Measurements from ENCODE around the gene TNK2.
A peak's percentile ranks its signal among the peaks of the same experiment; 100 is the strongest.
"Not testable (repeated sequence)": the region's sequence is repeated elsewhere in the genome, so short reads cannot be mapped to it uniquely, and the experiment has no call there.

The TNK2 gene

DNA sequence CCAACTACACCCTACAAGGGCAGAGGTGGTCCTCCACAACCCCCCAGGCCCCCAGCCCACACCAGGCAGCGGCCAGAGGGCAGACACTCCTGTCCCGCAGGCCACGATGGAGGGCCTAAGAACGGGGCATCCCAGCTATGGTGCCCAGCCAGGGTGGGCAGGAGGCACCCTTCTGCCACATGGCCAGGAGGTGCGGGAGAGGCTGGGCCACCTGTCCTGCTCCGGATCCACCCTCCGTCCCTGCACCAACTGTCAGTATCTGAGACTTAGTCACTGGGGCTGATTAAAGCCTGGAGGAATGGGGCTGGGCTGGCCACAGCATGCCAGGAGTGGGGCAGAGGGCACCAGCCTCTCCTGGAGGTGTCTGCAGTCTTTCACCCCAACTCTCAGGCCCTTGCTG, 37.9 kb downstream of the TNK2 start:
- DNase-seq (ENCODE audit: low read depth), result no peak

DNA sequence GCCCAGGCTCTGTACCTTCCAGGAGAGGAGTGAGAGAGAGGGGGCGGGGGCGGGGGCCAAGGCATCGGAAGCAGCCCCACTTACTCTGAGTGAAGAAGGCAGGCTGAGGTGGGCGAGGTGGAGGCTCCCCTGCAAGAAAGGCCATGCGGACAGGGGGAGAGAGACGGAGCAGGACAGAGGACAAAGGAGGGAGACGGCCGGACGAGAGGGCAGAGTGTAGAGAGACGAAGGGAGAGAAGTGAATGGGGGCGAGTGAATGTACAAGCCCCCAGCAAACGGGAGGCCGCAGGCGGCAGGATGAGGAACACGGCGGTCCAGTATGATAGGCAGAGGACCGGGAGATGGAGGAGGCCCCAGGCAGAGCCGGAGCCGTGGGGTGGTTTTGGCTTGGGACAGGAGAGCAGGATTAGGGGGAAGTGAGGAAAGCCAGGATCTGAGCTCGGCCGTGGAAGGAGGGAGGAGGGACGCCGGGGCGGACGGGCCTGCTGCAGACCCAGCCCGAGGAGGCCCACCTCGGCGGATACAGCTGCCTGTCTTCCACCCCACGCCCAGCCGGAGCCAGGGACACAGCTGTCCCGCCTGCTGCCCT, 38.8 kb downstream of the TNK2 start:
- no peak for DNase-seq (ENCODE audit: low read depth)

DNA sequence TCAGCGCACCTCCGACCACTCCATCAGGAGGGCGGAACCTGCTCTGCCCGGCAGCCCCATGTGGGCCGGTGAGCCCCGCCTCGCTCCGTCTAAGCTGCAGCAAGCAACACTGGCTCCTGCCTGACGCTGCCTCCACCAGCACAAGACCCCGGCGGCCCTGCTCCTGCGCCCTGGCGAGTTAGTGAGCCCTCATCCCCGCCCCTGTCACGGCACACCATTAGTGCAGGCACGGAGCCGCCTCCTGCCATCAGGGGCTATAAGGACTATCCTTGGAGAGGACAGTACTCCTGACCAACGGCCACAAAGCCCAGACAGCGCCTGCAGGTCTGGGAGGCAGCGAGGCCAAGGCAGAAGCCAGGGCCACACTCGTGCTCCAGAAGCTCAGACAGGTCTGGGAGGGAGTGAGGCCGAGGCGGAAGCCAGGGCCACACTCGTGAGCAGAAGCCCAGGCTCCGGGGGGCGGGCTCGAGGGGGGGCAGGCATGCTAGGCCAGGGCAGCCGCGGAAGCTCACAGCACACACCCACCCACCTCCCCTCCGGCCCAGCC, 39.4 kb downstream of the TNK2 start:
- DNase-seq (ENCODE audit: low read depth), result no peak

DNA sequence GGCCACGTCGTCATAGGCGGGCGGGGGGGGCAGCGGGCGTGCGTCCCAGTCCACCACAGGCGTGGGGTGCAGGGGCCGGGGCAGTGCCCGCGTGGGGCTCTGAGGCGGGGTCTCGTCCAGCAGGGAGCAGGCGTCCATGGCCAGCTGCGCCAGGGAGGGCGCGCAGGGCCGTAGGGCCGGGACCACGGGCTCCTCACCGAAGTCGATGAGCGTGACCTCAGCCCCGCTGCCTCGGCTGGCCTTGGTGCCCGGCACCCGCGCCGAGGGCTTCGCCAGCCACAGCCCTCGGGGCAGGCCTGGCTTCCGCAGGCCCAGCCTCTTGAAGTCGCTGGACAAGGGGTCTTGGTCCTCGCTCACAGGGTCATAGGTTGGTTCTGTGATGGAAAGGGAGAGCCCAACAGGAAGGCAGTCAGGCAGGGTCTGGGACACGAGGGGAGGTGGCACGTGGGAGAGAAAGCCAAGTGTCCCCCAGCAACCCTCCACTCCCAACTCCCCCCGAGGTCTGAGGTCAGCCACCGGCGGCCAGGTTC, 40.0 kb downstream of the TNK2 start:
- no peak for DNase-seq (ENCODE audit: low read depth)

DNA sequence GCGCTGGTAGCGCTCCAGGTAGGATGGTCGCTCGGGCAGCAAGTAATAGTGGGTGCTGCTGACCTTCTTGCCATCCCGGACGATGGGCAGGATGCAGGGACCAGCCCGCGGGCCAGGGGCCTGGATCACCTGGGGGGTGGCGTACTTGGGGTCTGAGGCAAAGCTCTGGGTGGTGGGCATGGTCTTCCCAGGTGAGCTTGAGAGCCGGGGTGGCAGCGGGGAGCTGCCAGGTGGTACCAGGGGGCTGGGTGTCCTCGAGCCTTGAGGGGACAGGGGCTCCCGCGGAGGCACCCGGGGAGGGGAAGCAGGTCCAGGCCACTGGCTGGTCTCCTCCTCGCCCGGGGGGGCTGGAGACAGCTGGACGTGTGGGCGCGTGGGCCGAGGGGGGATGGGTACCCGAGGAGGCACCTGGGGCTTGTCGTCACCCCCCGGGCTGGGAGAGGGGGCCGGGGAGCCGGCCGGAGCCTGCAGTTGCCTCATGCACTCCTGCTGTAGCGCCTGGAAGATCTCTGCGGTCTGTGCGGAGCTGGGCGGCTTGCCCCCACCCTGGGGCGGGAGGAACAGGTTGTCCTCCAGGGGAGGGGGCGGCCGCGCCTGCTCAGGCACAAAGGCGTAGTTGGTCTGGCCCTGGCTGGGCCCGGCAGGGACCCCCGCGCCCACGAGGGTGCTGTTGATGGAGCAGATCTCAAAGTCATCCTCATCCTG, 40.6 kb downstream of the TNK2 start:
- DNase-seq (ENCODE audit: low read depth), result no peak

DNA sequence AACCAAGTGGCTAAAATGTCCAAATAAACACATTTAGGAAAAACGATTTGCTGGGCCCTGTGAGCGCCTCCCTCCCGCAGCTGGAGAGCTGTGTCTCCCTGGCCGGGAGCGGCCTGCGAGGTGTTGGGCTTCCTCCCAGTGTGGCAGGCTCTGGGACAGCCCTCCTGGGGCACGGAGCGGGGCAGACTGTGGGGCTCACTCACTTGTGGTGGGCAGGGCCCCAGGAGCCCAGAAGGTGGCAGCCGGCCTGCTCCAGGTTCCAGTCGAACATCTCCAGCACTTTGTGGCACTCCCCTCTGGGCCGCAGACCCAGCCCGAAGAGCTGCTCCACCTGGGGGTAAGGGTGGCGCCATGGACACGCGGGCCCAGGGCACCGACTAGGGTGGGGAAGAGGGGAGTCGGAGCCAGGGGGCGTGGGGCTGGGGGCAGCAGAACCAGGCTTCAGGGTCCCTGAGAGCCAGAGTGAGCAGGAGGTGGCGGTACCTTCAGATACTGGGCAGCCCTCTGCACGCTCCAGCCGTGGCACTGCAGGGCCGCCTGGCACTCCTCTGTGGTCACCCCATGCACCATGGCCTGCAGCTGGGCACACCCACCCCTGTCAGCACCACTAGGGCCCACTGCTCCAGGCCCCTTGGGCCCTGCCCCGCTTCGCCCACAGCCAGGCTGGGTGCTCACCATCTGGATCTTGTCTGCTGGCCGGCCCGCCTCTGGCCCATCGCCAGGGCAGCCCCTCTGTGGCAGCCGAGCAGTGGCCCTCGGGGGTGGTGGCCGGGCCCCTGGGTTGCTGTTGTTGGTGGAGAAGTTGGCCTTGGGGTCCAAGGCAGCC, 41.5 kb downstream of the TNK2 start:
- no peak for DNase-seq (ENCODE audit: low read depth)

DNA sequence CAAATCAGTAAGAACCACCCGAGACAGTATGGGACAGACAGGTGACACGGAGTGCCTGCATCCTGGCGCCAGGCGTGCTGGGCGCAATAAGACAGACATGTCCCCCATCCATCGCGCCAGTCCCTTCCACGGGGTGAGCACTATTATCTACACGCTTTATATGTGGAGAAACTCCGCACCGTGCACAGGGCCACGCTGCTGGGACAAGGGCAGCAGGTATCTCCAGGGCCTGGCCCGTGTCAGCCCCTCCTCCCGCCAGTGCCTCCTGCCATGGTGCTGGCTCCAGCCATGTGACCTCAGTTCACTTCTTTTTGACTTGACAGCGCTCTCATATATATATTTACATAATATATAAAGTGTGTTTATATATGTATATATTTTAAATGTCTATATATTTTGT, 42.6 kb downstream of the TNK2 start:
- no peak for DNase-seq (ENCODE audit: low read depth)

DNA sequence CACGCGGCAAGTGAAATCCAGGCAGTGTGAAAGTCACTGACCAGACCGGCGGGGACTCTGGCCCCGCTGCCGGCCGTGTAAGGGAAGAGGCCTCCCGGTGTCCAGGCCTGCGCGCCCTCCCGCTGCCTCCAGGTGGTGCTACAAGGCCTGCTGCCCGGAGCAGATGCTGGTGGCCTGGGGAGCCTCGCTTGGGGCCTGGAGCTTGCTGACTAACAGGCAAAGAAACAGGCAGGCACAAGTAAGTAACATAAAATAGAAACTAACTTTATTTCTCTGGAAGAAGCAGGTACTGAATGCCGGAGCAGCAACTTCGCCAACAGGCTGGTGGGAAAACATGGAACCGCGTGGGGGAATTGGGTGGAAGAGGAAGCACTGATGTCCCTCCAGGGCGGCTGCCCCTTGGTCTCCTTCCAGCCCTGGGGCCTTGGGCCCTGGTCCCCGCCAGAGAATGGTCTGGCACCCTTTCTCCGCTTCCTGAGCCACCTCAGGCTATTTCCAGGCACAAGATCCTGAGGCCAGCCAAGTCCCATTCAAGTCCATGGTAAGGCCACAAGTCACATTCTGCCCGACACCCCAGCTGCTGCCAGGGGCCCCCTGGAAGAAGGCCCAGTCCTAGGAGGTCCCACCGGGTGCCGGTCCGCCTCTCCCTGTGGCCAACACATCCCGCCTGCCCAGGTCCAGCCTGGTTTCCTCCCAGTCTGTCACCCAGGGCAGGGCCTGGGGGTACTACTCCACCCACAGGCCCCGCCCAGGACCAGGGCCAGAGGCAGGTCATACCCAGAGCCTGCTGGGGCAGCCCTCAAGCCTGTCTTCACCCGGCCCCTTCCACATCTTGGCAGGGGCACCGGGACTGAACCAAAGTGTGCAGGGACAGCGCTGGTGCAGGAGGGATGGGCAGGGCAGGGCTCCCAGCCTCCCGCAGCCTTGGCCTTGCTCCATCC, 45.0 kb downstream of the TNK2 start:
- peak; percentile 85 for DNase-seq (ENCODE audit: low read depth)

DNA sequence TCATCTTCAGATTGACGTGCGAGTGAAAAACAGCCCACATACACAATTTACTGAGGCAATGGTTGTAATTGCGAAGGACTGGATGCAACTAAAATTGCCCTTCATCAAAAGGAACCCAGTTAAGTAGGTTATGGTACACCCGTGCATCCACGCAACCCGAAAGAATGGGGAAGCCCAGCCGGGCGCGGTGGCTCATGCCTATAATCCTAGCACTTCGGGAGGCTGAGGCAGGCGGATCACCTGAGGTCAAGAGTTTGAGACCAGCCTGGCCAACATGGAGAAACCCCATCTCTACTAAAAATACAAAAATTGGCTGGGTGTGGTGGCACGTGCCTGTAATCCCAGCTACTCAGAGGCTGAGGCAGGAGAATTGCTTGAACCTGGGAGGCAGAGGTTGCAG, 46.0 kb downstream of the TNK2 start:
- DNase-seq (ENCODE audit: low read depth), result not testable (repeated sequence)

DNA sequence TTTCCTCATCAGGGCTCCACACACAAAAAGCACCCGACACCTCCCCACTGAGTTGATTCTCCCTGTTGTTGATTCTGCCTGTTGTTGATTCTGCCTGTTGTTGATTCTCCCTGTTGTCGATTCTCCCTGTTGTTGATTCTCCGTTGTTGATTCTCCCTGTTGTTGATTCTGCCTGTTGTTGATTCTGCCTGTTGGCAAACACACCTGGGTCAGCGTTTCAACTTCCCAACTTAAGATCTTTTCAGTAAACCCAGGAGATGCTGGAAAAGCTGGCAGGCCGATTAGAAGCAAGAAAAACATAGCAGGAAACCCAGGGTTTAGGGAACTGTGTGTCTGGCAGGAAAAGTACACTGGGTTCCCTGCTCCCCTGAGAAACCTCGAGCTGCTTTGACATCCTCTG, 47.9 kb downstream of the TNK2 start:
- DNase-seq (ENCODE audit: low read depth), result no peak

DNA sequence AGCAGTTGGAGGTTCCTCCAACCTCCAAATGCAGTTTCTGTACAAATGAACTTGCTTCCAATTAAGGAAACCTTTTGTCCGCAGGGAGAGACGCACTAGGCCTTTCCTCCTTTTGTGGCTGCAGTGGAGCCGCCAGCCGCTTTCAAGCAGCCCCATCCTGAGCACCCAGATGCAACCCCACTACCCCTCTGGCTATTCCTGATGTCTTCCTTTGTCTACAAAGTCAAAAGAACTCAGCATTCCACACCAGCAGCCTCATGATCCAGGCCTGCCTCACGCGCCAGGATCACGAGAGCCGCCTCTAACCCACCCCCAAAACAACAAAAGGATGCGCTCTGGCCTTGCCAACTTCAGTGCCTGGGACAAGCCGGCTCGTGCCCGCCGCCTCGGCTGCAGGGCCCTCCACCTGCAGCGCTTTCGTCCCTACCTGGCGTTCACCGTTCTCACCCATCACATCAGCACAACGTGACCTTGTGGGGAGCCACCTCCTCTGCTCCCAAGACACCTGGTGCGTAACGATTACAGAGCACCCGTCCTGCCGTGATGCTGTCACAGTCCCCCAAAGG, 48.4 kb downstream of the TNK2 start:
- no peak for DNase-seq (ENCODE audit: low read depth)

DNA sequence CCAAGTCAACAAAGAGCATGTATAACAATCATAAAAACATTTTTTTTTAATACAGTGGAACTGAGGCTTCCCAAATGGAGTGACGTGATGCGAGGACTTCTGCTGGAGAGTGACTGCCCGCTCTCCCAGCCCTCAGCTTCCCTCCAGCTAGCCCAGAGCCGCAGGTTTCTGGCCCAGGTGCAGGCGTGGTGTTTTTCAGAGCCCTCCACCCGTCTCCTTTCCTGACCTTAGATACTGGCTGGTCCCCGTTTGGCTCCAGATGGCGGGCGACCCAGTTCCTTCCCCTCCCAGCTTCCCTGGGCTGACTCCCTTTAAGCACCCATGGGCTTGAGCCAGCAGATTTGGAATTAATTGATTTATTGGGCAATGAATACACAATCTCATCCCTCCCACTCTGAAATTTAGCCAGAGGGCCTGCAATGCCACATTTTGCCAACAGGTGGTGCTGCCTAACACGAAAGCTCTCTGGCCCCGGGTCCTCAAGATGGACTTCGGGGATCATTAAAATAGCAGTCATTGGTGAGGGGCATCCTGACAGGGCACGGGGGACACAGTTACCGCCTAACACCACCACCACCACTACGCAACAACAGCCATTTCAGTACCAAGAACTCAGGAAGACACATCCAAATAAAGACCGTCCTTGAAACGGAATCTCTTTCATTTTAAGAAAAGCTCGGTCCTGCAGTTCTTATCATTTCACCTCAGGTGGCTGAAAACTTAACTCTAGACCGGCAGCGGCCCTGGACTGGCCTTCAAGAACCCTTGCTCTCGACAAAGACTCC, 49.1 kb downstream of the TNK2 start:
- peak; percentile 30 for DNase-seq (ENCODE audit: low read depth)

DNA sequence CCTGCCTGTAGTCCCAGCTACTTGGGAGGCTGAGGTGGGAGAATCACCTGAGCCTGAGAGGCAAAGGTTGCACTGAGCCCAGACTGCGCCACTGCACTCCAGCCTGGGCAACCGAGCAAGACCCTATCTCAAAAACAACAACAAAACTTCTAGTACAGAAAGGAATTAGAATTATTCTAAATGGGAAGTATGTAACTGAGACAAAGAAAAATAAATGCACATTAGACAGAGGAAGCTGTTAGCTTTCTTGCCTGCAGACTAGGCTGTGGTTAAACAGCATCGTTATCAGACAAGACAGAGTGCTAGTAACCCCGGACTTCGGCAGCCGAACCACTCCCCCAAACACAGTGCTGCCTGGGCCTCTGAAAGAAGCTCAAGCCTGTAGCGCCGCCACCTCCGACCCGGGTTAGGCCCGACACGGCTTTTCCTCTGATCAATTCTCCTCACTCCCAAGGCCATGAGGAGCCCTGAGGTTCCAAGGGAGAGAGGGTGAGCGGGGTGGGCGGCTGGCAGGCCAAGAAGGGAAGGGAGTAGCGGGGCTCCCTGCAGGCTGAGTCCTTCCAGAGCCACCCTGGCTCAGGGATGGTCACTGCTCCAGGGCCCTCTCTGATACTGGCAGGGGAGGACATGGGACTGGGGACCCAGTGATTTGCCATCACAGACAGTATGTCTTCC, 51.8 kb downstream of the TNK2 start:
- no peak for DNase-seq (ENCODE audit: low read depth)

DNA sequence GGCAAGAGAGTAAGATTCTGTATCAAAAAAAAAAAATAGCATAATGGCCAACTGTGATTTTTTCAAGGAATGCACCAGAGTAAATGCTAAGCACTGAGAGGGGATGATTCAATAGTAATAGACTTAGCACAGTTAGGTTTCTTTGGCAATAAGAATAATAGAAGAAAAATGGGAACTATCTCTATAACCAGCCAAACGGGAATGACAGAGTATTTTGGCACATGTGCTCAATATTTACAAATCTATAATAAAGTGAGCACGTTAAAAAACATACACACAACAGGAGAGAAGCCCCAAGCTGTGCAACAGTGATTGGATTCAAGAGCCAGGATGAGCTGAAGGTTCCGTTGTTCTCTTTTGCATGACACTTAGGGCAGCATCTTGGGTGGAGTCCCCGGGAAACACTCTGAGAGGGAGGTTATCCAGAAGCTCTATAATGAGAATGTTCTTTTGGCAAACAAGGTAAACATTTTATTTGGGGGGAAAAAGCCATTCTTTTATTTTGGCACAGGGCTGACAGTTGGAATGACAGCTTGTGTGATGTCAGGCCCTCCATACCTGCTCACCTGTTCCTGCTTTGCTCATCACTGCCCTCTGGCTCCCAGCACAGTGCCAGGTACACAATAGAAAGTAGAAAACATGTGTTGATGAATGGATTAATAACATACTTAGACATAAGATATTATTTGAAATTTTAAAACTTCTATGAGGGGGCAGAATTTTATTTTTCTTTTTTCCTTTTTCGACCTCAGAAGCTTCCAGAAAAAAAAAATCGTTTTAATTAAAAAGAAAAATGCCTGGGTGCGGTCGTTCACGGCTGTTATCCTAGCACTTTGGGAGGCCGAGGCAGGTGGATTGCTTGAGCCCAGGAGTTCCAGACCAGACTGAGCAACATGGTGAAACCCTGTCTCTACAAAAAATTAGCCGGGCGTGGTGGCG, 52.6 kb downstream of the TNK2 start:
- DNase-seq (ENCODE audit: low read depth), result no peak

DNA sequence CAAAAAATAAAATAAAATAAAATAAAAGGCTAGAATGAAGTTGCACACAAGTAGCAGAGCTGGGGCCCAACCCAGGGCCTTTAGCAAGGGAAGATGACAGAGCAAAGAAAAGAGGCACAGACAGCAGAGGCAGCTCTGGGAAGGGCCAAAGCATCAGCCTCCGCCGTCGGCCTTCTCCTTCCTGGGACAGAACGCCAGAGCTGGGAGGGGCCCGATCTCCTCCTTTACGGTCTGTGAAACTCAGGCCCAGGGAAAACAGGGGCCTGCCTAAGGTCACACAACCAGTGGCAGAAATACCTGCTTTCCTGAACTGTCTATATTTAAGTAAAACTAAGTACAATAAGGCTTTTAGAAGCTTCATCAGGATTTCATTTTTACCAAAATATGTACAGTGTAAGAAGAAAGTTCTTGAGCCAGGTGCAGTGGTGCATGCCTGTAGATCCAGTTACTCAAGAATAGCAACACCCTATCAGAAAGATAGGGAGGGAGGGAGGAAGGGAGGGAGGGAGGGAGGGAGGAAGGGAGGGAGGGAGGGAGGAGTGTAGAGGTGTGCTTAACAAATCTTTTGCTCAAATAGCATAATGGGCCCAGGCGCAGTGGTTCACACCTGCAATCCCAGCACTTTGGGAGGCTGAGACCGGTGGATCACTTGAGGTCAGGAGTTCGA, 53.6 kb downstream of the TNK2 start:
- no peak for DNase-seq (ENCODE audit: low read depth)

DNA sequence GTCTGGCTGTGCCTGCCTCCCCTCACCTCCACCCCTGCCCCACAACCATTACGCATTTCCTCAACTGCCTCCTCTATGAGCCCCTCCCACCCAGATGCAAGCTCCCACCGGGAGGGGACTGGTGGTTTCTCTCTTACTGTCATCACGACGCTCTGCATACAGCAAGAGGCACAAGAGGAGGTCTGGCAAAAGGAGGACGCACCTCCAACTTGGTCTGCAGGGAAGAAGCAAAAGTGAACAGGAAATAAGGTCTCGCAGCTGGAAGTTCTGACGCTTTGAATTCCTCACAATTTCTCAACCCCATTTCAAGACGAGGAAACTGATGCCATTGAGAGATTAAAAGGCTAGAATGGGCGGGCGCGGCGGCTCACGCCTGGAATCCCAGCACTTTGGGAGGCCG, 54.4 kb downstream of the TNK2 start:
- DNase-seq (ENCODE audit: low read depth), result no peak

DNA sequence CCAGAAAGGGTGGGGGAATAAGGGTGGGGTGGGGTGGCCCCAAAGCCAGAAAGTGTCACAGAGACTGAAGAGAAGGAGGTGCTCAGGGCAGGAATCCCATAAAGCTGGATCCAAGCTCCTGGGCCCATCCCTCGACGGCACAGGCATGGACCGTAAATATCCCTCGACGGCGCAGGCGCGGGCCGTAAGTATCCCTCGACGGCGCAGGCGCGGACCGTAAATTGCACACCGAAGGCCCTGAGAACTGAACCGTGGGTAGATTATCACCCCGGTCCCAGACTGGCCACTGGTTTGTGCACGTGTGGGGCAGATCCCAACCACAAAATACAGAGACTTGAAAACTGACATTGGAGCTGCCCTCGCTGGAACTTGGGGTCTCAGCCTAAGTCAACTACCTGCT, 55.3 kb downstream of the TNK2 start:
- DNase-seq (ENCODE audit: low read depth), result no peak

DNA sequence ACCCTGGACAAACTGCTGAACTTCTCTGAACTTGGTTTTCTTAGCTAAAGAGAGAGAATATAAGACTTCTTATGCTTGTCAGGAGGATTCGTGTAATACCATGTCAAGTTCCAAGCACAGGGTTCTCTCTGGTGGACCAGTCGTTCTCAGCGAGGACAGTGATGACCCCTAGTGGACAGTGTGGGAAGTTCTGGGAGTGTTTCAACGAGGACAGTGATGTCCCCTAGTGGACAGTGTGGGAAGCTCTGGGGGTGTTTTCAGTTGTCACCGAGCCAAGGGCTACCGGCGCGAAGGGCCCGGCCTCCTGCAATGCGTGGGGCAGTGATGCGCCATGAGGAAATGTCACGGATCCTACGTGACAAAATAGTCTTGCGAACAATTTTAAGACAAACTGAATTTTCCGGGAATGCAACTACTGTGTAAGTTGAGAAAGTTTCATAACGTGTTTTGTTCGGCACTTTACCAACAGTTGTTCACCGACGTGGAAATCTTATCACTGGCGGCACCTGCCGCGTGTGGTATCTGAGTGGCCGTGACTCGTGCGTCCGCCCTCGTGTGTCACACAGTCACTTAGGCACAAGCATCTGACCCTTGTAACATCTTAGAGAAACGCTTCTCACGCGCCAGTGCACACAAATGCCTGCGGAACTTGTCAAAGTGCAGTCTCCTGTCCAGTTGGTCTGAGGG, 57.4 kb downstream of the TNK2 start:
- DNase-seq (ENCODE audit: low read depth), result peak; percentile 85

Data from fibroblast of the conjunctiva (primary cell).